WTC11 (cell line): ENCODE data around the gene CXCR3. TPM values are rescaled to one million over a fixed set of nuclear protein-coding genes. Genes with fewer than 3 reads are reported as not detected.
"Not testable (repeated sequence)": the region's sequence is repeated elsewhere in the genome, so short reads cannot be mapped to it uniquely, and the experiment has no call there.

Experiments
- ATAC-seq: fragments of 200-7000 bp; cut with Tn5 transposase; 2 replicates; pipeline ENCODE4 v1.10.0; 2021; ENCODE audit warnings: mild to moderate bottlenecking, moderate library complexity
- CTCF ChIA-PET: fragments of 300-600 bp; sonication (Branson Sonifier 250); formaldehyde crosslinking; loops from one replicate; lab custom pipeline; 2021; ENCODE audit warnings: antibody characterized with exemption; lab: Charles Lee
- POLR2A ChIA-PET: fragments of 350-600 bp; sonication (Branson Sonifier 250); formaldehyde crosslinking; loops from one replicate; lab custom pipeline; 2021; ENCODE audit warnings: antibody characterized with exemption; lab: Charles Lee
- DNase-seq: peaks from one replicate; pipeline ENCODE4 v3.0.0; 2021; ENCODE audit warnings: low spot score
- H3K27ac Mint-ChIP-seq: 2 replicates; pipeline ENCODE4 v1.8.0; 2021; ENCODE audit warnings: mixed read lengths
- H3K27me3 Mint-ChIP-seq: 2 replicates; pipeline ENCODE4 v1.8.0; 2021; ENCODE audit warnings: low read depth, mild to moderate bottlenecking, moderate library complexity, mixed read lengths
- H3K36me3 Mint-ChIP-seq: 2 replicates; pipeline ENCODE4 v1.8.0; 2021; ENCODE audit warnings: mixed read lengths
- H3K4me1 Mint-ChIP-seq: 2 replicates; pipeline ENCODE4 v1.8.0; 2022; ENCODE audit warnings: mixed read lengths
- H3K4me3 Mint-ChIP-seq: 2 replicates; pipeline ENCODE4 v1.8.0; 2021; ENCODE audit warnings: mild to moderate bottlenecking, moderate library complexity, mixed read lengths
- H3K9me3 Mint-ChIP-seq: 2 replicates; pipeline ENCODE4 v1.8.0; 2021; ENCODE audit warnings: mixed read lengths
- AFF4 ChIP-seq: sonication (generic); formaldehyde crosslinking; IDR thresholded peaks from 2 replicates; pipeline ENCODE4 v1.8.1; 2023; ENCODE audit warnings: mild to moderate bottlenecking, missing genetic modification reagents, borderline replicate concordance
- ATF2 ChIP-seq: sonication (generic); formaldehyde crosslinking; IDR thresholded peaks from 2 replicates; pipeline ENCODE4 v1.8.1; 2022; ENCODE audit warnings: low read depth, missing genetic modification reagents, borderline replicate concordance
- GABPB1 ChIP-seq: sonication (generic); formaldehyde crosslinking; IDR thresholded peaks from 2 replicates; pipeline ENCODE4 v1.8.1; 2023; ENCODE audit warnings: mild to moderate bottlenecking, missing genetic modification reagents
- GRHL2 ChIP-seq: fragments of 250-450 bp; sonication (Bioruptor Pico); IDR thresholded peaks from 2 replicates; pipeline ENCODE4 v1.8.0; 2022; ENCODE audit warnings: mild to moderate bottlenecking, moderate library complexity; ENCODE audit not compliant: insufficient replicate concordance, severe bottlenecking
- HMGA2 ChIP-seq: fragments of 250-450 bp; sonication (Bioruptor Pico); IDR thresholded peaks from 2 replicates; pipeline ENCODE4 v1.4.0; 2021; ENCODE audit warnings: mild to moderate bottlenecking, moderate library complexity
- NFATC4 ChIP-seq: fragments of 250-450 bp; sonication (Bioruptor Pico); IDR thresholded peaks from 2 replicates; pipeline ENCODE4 v1.9.0; 2021; ENCODE audit warnings: mild to moderate bottlenecking
- NFYB ChIP-seq: sonication (generic); formaldehyde crosslinking; conservative IDR thresholded peaks from 2 replicates; pipeline ENCODE4 v1.8.0; 2022; ENCODE audit warnings: low read depth, missing genetic modification reagents
- NR2C2 ChIP-seq: sonication (generic); formaldehyde crosslinking; IDR thresholded peaks from 2 replicates; pipeline ENCODE4 v1.8.0; 2022; ENCODE audit warnings: mild to moderate bottlenecking, missing genetic modification reagents
- RELA ChIP-seq: sonication (generic); formaldehyde crosslinking; IDR thresholded peaks from 2 replicates; pipeline ENCODE4 v1.8.1; 2022; ENCODE audit warnings: missing genetic modification reagents, mild to moderate bottlenecking, borderline replicate concordance
- SOX15 ChIP-seq: fragments of 250-450 bp; sonication (Bioruptor Pico); IDR thresholded peaks from 2 replicates; pipeline ENCODE4 v1.9.0; 2021; ENCODE audit warnings: mild to moderate bottlenecking
- TCF7 ChIP-seq: sonication (generic); formaldehyde crosslinking; IDR thresholded peaks from 2 replicates; pipeline ENCODE4 v1.8.0; 2022; ENCODE audit warnings: mild to moderate bottlenecking, low read depth, missing genetic modification reagents, moderate library complexity
- TEAD1 ChIP-seq: sonication (generic); formaldehyde crosslinking; IDR thresholded peaks from 2 replicates; pipeline ENCODE4 v1.8.0; 2022; ENCODE audit warnings: mild to moderate bottlenecking, missing genetic modification reagents
- TEAD4 ChIP-seq: sonication (generic); formaldehyde crosslinking; IDR thresholded peaks from 2 replicates; pipeline ENCODE4 v1.8.0; 2022; ENCODE audit warnings: mild to moderate bottlenecking, missing genetic modification reagents
- TP53 ChIP-seq: sonication (generic); formaldehyde crosslinking; IDR thresholded peaks from 2 replicates; pipeline ENCODE4 v1.8.1; 2023; ENCODE audit warnings: mild to moderate bottlenecking, missing genetic modification reagents
- ZNF396 ChIP-seq: fragments of 250-450 bp; sonication (Bioruptor Pico); IDR thresholded peaks from 2 replicates; pipeline ENCODE4 v1.8.0; 2021; ENCODE audit warnings: mild to moderate bottlenecking, moderate library complexity, borderline replicate concordance
- ZNF425 ChIP-seq: fragments of 250-450 bp; sonication (Bioruptor Pico); conservative IDR thresholded peaks from 2 replicates; pipeline ENCODE4 v1.9.0; 2021; ENCODE audit warnings: mild to moderate bottlenecking
- total RNA-seq: library from RNA; stranded (reverse); gene quantifications from 3 replicates; pipeline ENCODE4 v1.2.3, GENCODE V29; 2021
- TF ChIP-seq, protein P1 (sequence below): sonication (generic); formaldehyde crosslinking; IDR thresholded peaks from 2 replicates; pipeline ENCODE4 v1.8.0; 2023; ENCODE audit warnings: missing genetic modification reagents, mild to moderate bottlenecking, borderline replicate concordance
- TF ChIP-seq, protein P2 (sequence below): sonication (generic); formaldehyde crosslinking; IDR thresholded peaks from 2 replicates; pipeline ENCODE4 v1.8.1; 2022; ENCODE audit warnings: missing genetic modification reagents, borderline replicate concordance

The CXCR3 gene
- total RNA-seq, 1 experiment from 2014 or later, result 0.11 TPM

DNA sequence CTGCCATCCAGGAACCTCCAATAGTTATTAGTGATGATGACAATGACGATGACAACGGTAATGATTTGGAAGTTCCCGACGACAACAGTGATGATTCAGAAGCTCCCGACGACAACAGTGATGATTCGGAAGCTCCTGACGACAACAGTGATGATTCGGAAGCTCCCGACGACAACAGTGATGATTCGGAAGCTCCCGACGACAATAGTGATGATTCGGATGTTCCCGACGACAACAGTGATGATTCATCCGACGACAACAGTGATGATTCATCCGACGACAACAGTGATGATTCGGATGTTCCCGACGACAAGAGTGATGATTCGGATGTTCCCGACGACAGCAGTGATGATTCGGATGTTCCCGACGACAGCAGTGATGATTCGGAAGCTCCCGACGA lies 14.7 kb downstream of the CXCR3 start (continued):
- TF ChIP-seq TP53, result no peak

DNA sequence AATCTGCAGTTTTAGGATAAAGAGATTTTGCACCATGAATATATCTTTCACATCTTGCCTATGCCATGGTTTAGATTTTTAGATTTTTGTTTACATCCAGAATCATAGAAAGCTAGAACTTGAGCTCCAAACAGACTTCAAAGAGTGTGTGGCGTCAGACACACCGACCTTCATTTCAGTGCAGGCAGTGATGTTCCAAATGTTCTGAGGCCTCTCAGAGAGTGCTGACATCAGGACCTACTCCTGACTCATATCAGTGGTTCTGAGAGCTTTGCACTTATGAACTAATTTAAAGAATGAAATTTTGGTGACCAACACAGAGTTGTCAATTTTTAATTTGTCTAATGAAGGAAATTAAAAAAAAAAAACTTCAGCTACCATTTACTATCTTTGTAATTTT lies 18.3 kb downstream of the CXCR3 start:
- Mint-ChIP-seq H3K4me3 (no peak overlapping the region), H3K36me3 (peaks cover 26% of the 10 kb centered on the region), H3K9me3 (no peaks in the 10 kb centered on the region), H3K27me3 (no peaks in the 10 kb centered on the region), H3K27ac (no peak overlapping the region), H3K4me1 (no peaks in the 10 kb centered on the region)
- DNase-seq, result no peak
- ChIA-PET CTCF (interaction anchor here (1.9 kb wide), 1 partner anchor 52 kb away, joined by 6 read pairs; no protein-coding TSS in a partner anchor), POLR2A (no interaction called here)
- TF ChIP-seq TEAD1 (no peak), ATF2 (no peak), GABPB1 (CRISPR knock-in tag) (no peak), SOX15 (no peak), NFATC4 (no peak)
- TF ChIP-seq, protein P1, sequence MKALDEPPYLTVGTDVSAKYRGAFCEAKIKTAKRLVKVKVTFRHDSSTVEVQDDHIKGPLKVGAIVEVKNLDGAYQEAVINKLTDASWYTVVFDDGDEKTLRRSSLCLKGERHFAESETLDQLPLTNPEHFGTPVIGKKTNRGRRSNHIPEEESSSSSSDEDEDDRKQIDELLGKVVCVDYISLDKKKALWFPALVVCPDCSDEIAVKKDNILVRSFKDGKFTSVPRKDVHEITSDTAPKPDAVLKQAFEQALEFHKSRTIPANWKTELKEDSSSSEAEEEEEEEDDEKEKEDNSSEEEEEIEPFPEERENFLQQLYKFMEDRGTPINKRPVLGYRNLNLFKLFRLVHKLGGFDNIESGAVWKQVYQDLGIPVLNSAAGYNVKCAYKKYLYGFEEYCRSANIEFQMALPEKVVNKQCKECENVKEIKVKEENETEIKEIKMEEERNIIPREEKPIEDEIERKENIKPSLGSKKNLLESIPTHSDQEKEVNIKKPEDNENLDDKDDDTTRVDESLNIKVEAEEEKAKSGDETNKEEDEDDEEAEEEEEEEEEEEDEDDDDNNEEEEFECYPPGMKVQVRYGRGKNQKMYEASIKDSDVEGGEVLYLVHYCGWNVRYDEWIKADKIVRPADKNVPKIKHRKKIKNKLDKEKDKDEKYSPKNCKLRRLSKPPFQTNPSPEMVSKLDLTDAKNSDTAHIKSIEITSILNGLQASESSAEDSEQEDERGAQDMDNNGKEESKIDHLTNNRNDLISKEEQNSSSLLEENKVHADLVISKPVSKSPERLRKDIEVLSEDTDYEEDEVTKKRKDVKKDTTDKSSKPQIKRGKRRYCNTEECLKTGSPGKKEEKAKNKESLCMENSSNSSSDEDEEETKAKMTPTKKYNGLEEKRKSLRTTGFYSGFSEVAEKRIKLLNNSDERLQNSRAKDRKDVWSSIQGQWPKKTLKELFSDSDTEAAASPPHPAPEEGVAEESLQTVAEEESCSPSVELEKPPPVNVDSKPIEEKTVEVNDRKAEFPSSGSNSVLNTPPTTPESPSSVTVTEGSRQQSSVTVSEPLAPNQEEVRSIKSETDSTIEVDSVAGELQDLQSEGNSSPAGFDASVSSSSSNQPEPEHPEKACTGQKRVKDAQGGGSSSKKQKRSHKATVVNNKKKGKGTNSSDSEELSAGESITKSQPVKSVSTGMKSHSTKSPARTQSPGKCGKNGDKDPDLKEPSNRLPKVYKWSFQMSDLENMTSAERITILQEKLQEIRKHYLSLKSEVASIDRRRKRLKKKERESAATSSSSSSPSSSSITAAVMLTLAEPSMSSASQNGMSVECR (CRISPR knock-in tag), result no peak
- no peak for ATAC-seq

GRCh38 chrX:71593210-71593609 lies 25.1 kb downstream of the CXCR3 start:
- ATAC-seq, DNase-seq, H3K4me1 Mint-ChIP-seq, H3K27ac Mint-ChIP-seq, POLR2A ChIA-PET, H3K36me3 Mint-ChIP-seq, H3K9me3 Mint-ChIP-seq, H3K27me3 Mint-ChIP-seq, CTCF ChIA-PET, H3K4me3 Mint-ChIP-seq: not testable (repeated sequence)

DNA sequence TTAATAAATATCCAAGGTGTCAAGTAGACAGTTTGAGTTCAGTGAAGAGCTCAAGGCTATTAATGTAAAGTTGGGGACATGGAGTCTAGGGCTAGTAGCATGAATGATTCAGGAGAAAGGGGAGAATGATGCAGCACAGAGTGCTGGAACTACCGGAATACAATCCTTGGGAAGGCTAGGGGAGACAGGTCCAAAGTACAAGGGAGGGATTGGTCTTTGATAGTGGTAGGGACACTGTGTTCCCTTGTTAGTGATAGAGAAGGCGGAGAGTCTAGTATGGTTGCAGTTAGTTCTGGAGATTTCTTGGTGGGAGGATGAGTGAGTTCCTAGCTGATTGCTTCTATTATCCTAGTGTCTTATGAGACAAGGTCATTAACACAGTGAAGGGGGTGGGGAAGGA lies 31.4 kb downstream of the CXCR3 start:
- peaks cover 8% of the 10 kb centered on the region; the same call in 1 of the 2 replicates for H3K4me1 Mint-ChIP-seq
- H3K36me3 Mint-ChIP-seq, result peaks cover 3% of the 10 kb centered on the region; the same call in 1 of the 2 replicates
- H3K4me3 Mint-ChIP-seq, result no peak overlapping the region
- CTCF ChIA-PET, result interaction anchor here (1.0 kb wide), 1 partner anchor 65 kb away, joined by 3 read pairs; no protein-coding TSS in a partner anchor
- H3K27me3 Mint-ChIP-seq, result no peaks in the 10 kb centered on the region
- no peaks in the 10 kb centered on the region for H3K9me3 Mint-ChIP-seq
- no peak overlapping the region for H3K27ac Mint-ChIP-seq
- DNase-seq (no peak), ATAC-seq (0 out of 2 replicates have a peak, but pooled peaks have one; percentile 16)
- POLR2A ChIA-PET, result no interaction called here
- TF ChIP-seq ZNF425, result no peak
- TF ChIP-seq ZNF396, result no peak
- TF ChIP-seq HMGA2, result no peak
- no peak for TF ChIP-seq NR2C2
- TF ChIP-seq, protein P2, sequence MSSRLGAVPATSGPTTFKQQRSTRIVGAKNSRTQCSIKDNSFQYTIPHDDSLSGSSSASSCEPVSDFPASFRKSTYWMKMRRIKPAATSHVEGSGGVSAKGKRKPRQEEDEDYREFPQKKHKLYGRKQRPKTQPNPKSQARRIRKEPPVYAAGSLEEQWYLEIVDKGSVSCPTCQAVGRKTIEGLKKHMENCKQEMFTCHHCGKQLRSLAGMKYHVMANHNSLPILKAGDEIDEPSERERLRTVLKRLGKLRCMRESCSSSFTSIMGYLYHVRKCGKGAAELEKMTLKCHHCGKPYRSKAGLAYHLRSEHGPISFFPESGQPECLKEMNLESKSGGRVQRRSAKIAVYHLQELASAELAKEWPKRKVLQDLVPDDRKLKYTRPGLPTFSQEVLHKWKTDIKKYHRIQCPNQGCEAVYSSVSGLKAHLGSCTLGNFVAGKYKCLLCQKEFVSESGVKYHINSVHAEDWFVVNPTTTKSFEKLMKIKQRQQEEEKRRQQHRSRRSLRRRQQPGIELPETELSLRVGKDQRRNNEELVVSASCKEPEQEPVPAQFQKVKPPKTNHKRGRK, result no peak
- no peak for TF ChIP-seq NFYB (CRISPR knock-in tag)
- TF ChIP-seq RELA, result no peak
- no peak for TF ChIP-seq AFF4 (CRISPR knock-in tag)
- TF ChIP-seq TCF7 (CRISPR knock-in tag), result no peak
- no peak for TF ChIP-seq TEAD4 (CRISPR knock-in tag)
- TF ChIP-seq GRHL2 (CRISPR knock-in tag), result no peak
